ENCODE data around the gene IGF2BP3.

IGF2BP3 gene

DNA sequence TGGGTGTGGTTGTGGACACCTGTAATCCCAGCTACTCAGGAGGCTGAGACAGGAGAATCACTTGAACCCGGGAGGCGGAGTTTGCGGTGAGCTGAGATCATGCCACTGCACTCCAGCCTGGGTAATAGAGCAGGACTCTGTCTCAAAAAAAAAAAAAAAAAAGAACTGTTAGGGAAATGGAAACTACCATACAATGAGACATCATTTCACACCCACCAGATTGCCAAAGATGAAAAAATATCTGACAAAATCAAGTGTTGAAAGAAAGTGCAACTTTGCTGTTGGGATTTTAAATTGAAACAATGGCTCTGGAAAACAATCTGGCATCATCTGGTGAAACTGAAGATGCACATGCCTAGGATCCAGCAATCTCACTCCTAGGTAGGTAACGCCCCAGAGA, 187.2 kb downstream of the IGF2BP3 start:
- Mint-ChIP-seq H3K36me3 (ENCODE audit: low read depth) (no peaks in the 10 kb centered on the region), H3K27ac (no peak overlapping the region), H3K4me3 (no peak overlapping the region), H3K4me1 (no peaks in the 10 kb centered on the region), H3K27me3 (ENCODE audit: low read depth) (peaks cover 3% of the 10 kb centered on the region), H3K9me3 (no peaks in the 10 kb centered on the region)
- TF ChIP-seq, protein P1, sequence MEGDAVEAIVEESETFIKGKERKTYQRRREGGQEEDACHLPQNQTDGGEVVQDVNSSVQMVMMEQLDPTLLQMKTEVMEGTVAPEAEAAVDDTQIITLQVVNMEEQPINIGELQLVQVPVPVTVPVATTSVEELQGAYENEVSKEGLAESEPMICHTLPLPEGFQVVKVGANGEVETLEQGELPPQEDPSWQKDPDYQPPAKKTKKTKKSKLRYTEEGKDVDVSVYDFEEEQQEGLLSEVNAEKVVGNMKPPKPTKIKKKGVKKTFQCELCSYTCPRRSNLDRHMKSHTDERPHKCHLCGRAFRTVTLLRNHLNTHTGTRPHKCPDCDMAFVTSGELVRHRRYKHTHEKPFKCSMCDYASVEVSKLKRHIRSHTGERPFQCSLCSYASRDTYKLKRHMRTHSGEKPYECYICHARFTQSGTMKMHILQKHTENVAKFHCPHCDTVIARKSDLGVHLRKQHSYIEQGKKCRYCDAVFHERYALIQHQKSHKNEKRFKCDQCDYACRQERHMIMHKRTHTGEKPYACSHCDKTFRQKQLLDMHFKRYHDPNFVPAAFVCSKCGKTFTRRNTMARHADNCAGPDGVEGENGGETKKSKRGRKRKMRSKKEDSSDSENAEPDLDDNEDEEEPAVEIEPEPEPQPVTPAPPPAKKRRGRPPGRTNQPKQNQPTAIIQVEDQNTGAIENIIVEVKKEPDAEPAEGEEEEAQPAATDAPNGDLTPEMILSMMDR (IDR thresholded peaks at IDR 0.05; ENCODE audit: unreplicated experiment in 3 of 3): no peak

DNA sequence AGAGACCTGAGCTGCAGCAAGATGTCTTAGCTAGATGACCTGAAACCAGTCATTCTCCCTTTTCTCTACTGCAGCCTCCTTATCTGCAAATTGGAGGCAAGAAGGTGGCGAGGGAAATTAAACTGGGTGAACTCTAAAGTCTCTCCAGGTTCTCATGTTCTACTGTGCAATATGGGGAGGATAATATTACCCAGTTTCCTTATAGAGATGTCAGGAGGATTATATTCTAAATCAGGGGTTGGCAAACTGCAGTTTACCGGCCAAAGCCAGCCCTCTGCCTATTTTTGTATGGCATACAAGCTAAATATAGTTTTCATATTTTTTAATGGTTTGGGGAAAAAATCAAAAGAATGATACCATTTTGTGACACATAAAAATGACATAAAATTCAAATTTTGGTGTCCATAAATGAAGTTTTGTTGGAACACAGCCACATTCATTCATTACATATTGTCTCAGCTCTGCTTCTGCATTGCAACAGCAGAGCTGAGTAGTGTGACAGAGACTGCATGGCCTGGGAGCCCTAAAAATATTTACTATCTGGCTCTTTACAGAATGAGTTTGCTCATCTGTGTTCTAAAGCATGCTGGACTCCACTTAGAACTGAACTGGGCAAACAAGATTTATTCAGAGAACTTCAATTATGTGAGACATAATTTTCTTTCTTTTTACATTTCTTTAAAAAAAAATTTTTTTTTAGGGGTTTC, 190.3 kb downstream of the IGF2BP3 start:
- TF ChIP-seq, protein P1 (IDR thresholded peaks at IDR 0.05; ENCODE audit: unreplicated experiment in 3 of 3): no peak
- Mint-ChIP-seq H3K36me3 (ENCODE audit: low read depth) (no peaks in the 10 kb centered on the region), H3K4me3 (no peak overlapping the region), H3K27me3 (ENCODE audit: low read depth) (peaks cover 3% of the 10 kb centered on the region), H3K4me1 (peaks cover 13% of the 10 kb centered on the region), H3K9me3 (no peaks in the 10 kb centered on the region), H3K27ac (no peak overlapping the region)

DNA sequence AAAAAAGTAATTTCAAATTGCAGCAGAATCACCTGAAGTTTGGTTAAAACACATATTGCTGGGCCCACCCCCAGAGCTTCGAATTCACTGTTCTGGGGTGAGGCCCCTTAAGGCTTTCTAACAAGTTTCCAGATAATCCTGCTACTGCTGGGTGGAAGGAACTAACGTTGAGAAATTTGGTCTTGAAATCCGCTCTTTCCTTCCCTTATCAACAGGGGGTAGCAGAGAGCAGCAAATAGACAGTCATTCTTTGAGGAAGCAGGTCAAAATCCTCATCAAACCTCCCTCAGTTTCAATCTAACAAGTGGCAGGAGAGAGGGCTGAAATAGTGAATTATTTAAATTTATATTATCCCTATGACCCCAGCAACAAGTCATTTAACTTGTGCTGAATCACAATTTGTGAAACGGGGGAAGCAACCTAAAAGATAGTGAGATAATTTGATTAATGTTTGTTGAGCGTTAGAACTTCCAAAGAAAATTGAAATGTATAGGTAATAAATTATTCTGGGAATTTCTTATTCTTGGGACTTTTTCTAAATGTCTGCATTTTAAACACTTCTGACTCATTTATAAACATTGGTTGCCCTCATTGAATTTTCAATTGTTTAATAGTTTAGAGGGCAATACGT, 192.8 kb downstream of the IGF2BP3 start:
- Mint-ChIP-seq H3K27me3 (ENCODE audit: low read depth) (peaks cover 10% of the 10 kb centered on the region), H3K4me1 (peaks cover 27% of the 10 kb centered on the region), H3K9me3 (no peaks in the 10 kb centered on the region), H3K4me3 (no peak overlapping the region), H3K27ac (no peak overlapping the region), H3K36me3 (ENCODE audit: low read depth) (no peaks in the 10 kb centered on the region)
- TF ChIP-seq, protein P1 (IDR thresholded peaks at IDR 0.05; ENCODE audit: unreplicated experiment in 3 of 3): peak; percentile 64 to 73 (median 68)

DNA sequence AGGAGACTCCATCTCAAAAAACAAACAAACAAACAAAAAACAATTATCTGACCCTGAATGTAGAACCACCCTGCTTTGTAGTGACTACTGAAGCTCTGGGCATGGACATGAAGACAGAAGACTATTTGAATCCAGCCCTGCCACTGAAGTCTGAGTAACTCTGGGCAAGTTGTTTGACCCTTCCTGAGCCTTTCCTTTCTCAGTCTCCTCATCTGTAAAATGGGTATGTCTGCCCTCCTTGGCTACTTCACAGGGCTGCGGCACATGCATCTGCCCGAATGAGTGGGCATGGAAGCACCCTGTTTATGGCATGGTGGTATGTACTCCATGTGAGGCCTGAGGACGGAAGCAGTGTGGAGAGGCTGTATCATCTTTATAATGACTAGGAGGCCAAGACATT, 193.3 kb downstream of the IGF2BP3 start:
- TF ChIP-seq, protein P1 (IDR thresholded peaks at IDR 0.05; ENCODE audit: unreplicated experiment in 3 of 3): no peak
- H3K36me3 Mint-ChIP-seq (ENCODE audit: low read depth): no peaks in the 10 kb centered on the region
- H3K9me3 Mint-ChIP-seq: no peaks in the 10 kb centered on the region
- no peak overlapping the region for H3K4me3 Mint-ChIP-seq
- peaks cover 15% of the 10 kb centered on the region for H3K27me3 Mint-ChIP-seq (ENCODE audit: low read depth)
- peaks cover 27% of the 10 kb centered on the region for H3K4me1 Mint-ChIP-seq
- no peak overlapping the region for H3K27ac Mint-ChIP-seq

DNA sequence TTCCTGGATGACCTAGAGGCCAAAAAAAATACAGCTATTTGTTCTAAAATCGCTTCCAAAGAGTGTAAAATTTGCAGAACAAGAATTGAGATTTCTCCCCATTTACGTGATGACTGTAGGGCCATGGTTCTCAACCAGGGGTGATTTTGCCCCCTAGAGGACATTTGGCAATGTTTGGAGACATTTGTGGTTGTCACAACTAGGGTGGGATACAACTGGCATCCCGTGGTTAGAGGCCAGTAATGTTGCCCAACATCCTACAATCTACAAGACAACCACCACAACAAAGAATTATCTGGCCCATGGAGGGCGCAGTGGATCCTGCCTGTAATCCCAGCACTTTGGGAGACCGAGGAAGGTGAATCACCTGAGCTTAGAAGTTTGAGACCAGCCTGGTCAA, 193.9 kb downstream of the IGF2BP3 start:
- peak overlapping the region; percentile 56 to 81 (median 69) for H3K27ac Mint-ChIP-seq
- TF ChIP-seq, protein P1 (IDR thresholded peaks at IDR 0.05; ENCODE audit: unreplicated experiment in 3 of 3): peak in 1 of 3 experiments; percentile 18
- H3K9me3 Mint-ChIP-seq: no peaks in the 10 kb centered on the region
- peaks cover 17% of the 10 kb centered on the region for H3K27me3 Mint-ChIP-seq (ENCODE audit: low read depth)
- H3K4me3 Mint-ChIP-seq: no peak overlapping the region
- H3K4me1 Mint-ChIP-seq: peaks cover 27% of the 10 kb centered on the region
- no peaks in the 10 kb centered on the region for H3K36me3 Mint-ChIP-seq (ENCODE audit: low read depth)

All from nephron (organoid).